ENCODE measurements around the gene ZNF580. TPM values are rescaled to one million over a fixed set of nuclear protein-coding genes. Genes with fewer than 3 reads are reported as not detected.

ZNF580 gene
- total and polyA plus RNA-seq, 2 of the 13 experiments (the other 11 are each of a cell fraction or from before 2014, with no cell fraction given) = 4.4 to 6.0 TPM

GRCh38 chr19:55624109-55625003, 16.4 kb upstream of the ZNF580 start, which contains the start of gene ZNF784 (continued):
- TF ChIP-seq KDM5A (IDR thresholded peaks at IDR 0.05; ENCODE audit: borderline replicate concordance, low read length) = peak; percentile 59; the same call in 1 of the 2 replicates
- TF ChIP-seq ZNF709 (CRISPR knock-in tag; IDR thresholded peaks at IDR 0.05) = no peak
- TF ChIP-seq ZNF292 (CRISPR knock-in tag; IDR thresholded peaks at IDR 0.05; ENCODE audit: borderline replicate concordance, low read depth) = no peak
- no peak for TF ChIP-seq ZNF644 (CRISPR knock-in tag; IDR thresholded peaks at IDR 0.05; ENCODE audit: low read depth)
- TF ChIP-seq GRHL1 (CRISPR knock-in tag; conservative IDR thresholded peaks at IDR 0.05) = no peak
- no peak for TF ChIP-seq ZNF75D (CRISPR knock-in tag; IDR thresholded peaks at IDR 0.05; ENCODE audit: borderline replicate concordance)
- TF ChIP-seq ZUFSP (CRISPR knock-in tag; IDR thresholded peaks at IDR 0.05; ENCODE audit: borderline replicate concordance) = no peak
- no peak for TF ChIP-seq ZNF225 (CRISPR knock-in tag; IDR thresholded peaks at IDR 0.05)
- no peak for TF ChIP-seq ZNF790 (CRISPR knock-in tag; IDR thresholded peaks at IDR 0.05; ENCODE audit: borderline replicate concordance)
- no peak for TF ChIP-seq ZNF740 (CRISPR knock-in tag; IDR thresholded peaks at IDR 0.05)
- no peak for TF ChIP-seq SMAD1 (CRISPR knock-in tag; IDR thresholded peaks at IDR 0.05; ENCODE audit: borderline replicate concordance, low read depth)
- peak; percentile 45; the same call in 1 of the 2 replicates for TF ChIP-seq HNF4G (IDR thresholded peaks at IDR 0.05; ENCODE audit: borderline replicate concordance, low read depth, low read length)
- no peak for TF ChIP-seq HNF4G (CRISPR knock-in tag; IDR thresholded peaks at IDR 0.05; ENCODE audit: borderline replicate concordance, low read depth)
- no peak for TF ChIP-seq BATF2 (CRISPR knock-in tag; IDR thresholded peaks at IDR 0.05)
- no peak for TF ChIP-seq ZNF274 (CRISPR knock-in tag; IDR thresholded peaks at IDR 0.05)
- no peak for TF ChIP-seq PRDM15 (CRISPR knock-in tag; IDR thresholded peaks at IDR 0.05)
- no peak for TF ChIP-seq ZNF724P (CRISPR knock-in tag; IDR thresholded peaks at IDR 0.05; ENCODE audit: borderline replicate concordance)
- TF ChIP-seq ZNF335 (CRISPR knock-in tag; IDR thresholded peaks at IDR 0.05) = no peak
- no peak for TF ChIP-seq TCF12 (IDR thresholded peaks at IDR 0.05)
- TF ChIP-seq TCF12 (CRISPR knock-in tag; IDR thresholded peaks at IDR 0.05) = no peak
- peak; percentile 69 for TF ChIP-seq SAP130 (CRISPR knock-in tag; IDR thresholded peaks at IDR 0.05; ENCODE audit: low read depth)
